B cell (primary cell): Measurements from ENCODE around the gene ANKRD23.

ENCODE experiments used
- CTCF ChIP-seq: fragments of 200-600 bp; IDR thresholded peaks from one replicate; pipeline ENCODE4 v1.8.0; 2022; ENCODE audit warnings: antibody characterized with exemption, mild to moderate bottlenecking
- EZH2 ChIP-seq: IDR thresholded peaks from 2 replicates; pipeline ENCODE4 v1.6.1; 2012; ENCODE audit warnings: borderline replicate concordance, low read depth, mild to moderate bottlenecking, moderate library complexity, low read length; ENCODE audit not compliant: insufficient read depth, poor library complexity, severe bottlenecking

- TF ChIP-seq CTCF (no peak), EZH2 (no peak)
These were observed 40.7 kb upstream of the ANKRD23 start for GRCh38 chr2:96884299-96885094.
